ENCODE measurements around the gene PDIA2.

GRCh38 chr16:262121-262745, 20.7 kb upstream of the PDIA2 start:
- no peak for TF ChIP-seq CTCF (IDR thresholded peaks at IDR 0.05)
- no peak for TF ChIP-seq POLR2A (IDR thresholded peaks at IDR 0.05)
- TF ChIP-seq POLR2AphosphoS5 (IDR thresholded peaks at IDR 0.05) = no peak
